HG03025 (cell line): ENCODE data around the gene MYLK2.

Experiments
- ATAC-seq: cut with Tn5 transposase; IDR thresholded peaks from one replicate; pipeline ENCODE4 v1.9.1; 2021; ENCODE audit warnings: mild to moderate bottlenecking, moderate library complexity; ENCODE audit not compliant: unreplicated experiment, low FRiP score

The MYLK2 gene

DNA sequence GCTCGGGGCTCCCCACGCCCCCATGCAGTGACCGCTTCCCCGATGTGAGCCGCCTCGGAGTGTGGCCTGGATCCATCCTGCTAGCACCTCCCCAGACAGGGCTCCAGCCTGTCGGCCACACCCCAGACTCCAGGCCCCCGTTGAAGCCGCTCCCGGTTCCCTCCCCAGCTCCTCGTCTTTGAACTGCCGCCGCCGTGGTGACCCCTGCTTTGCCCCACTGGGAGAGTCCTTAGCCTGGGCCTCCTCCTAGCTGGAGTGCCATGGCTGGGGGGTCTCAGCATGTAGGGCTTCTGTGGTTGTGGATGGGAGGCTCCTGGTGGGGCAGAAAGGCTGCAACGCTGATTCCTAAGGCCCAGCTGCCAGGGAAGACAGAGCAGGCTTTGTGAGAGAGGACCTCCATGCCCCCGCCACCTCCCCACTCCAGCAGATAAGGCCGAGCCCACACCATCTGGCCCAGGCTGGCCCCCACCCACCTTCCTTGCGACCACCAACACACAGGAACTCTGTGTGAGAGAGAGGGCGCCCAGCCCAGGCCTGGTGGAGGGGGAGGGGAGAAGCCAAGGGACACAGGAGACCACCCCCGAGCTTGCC, 14.9 kb downstream of the MYLK2 start:
- no peak for ATAC-seq

DNA sequence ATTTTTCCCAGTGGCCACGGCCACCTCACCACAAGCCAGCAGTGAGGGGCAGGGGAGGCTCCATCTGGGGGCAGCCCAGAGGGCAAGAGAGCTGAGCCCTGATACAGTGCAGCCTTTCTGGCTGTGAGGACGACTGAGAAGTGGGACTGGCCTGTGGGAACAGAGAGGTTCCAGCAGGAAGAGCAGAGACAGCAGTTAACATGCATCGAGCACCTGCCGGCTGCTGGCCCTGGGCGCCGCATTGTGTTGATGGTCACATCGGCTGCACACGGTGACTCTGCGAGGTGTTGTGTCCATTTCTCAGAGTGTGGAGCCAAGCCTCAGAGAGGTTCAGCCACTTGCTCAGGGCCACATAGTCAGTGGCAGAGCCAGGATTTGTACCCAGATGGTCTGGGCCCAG, 16.4 kb downstream of the MYLK2 start:
- ATAC-seq, result no peak

DNA sequence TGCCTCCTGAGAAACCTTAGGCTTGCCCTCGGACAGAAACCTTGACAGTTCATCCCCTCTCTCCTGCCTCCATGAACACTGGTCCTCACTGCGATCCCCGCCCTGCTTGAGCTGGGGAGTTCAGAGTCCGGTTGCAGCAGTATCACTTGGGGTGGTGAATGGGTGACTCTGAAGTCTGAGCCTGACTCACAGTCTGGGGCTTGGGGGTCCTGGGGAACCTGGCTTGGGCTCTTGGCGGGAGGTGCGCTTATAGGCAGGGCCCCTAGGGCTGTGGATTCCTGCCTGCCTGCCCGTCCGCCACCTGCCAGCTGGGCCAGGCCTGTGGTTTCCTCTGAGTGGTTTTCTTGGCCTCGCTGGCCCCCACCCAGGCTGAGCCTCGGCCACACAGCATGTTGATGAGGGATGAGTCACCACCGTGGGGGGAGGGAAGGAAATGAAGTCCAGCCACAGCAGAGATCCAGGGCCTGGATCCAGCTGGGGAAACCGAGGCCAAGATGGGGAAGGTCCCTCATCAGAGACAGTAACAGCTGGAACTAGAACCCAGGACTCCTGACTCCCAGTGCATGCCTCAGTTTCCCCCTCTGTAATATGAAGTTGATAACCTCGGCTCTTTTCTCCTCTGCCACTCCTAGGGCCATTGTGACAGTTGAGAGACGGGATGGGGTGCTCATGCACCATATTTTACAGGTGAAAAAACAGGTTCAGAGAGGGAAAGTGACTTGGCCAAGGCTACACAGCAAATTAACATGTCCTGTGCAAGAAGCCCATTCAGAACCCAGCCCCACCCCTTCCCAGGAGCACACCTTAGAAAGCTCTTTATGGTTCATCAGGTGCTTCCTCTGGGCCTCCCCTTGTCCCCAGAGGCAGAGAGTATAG, 17.1 kb downstream of the MYLK2 start:
- no peak for ATAC-seq

DNA sequence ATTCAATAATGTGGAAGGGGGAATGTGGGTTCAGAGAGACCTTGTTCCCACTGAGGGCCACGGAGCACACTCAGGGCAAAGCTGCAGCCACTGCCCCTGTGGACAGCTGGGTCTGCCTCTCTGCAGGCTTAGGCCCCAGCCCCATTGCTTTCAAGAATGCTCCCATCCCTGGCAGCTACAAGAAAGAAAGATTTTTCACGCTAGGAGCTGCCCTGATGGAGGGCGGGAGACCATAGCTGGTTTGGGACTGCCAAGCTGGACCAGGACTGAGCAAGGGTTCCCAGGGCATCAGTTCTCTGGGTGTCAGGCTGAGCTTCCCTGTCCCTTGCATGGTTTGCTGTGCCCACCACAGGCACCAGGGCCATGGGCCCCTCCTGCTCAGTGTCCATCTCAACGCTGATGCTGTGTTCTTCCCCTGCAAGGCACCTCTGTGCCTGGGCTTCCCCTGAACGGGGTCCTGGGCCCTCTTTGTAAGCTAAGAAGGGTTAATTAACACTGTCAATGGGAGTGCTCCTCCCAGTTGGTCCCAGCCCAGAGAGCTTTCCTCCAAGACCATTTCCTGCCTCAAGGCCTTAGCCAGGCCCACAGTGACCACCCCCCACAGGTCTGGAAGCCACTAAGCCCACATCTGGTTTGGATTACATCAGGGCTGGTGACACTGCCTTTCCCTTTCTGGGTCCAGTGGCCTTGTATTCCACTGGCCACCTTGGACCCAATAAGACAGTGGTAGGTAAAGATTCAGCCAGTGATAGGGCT, 17.9 kb downstream of the MYLK2 start:
- no peak for ATAC-seq

DNA sequence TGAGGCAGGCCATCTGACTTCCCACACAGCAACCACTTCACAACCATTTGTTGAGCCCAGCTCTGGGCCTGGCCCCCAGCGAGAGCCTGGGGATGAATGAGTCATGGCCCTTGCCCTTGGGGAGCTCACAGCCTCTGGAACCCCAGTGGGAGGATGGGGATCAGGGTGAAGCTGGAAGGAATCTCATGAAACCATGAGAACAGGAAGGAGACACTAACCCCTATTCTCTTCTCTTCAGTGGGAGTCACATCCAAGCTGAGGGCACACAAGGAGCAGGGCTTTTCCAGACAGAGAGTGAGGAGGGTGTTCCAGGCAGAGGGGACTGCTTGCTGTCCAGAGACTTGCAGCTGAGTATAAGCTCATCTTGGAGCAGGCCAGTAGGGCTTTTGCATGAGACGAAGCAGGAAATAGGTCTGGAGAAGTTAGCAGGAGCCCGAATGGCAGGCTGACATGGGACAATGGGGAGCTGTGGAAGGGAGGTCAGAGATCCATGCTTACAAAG, 18.8 kb downstream of the MYLK2 start:
- no peak for ATAC-seq

DNA sequence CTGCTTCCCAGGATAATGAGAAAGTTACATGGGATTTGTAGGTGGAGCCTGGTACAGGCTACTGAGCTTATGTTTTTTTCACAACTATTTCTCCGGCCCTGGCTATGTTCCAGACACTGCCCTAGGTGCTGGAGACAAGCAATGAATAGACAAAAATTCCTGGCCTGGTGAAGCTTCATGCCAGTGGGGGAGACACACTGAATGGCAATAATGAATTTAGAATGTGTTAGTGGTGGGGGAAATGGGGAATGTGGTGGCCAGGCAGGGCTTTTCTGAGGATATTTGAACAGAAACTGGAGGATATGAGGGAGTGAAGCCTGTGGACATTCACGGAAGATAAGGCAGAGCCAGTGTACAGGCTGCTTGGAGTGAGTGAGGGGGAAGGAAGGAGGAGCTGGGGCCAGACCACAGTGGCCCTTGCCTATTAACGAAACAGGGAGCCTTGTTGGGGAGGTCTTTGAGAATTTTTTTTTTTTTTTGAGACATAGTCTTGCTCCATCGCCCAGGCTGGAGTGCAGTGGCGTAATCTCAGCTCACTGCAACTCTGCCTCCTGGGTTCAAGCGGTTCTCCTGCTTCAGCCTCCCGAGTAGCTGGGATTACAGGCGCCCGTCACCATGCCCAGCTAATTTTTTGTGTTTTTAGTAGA, 19.6 kb downstream of the MYLK2 start:
- ATAC-seq, result no peak

DNA sequence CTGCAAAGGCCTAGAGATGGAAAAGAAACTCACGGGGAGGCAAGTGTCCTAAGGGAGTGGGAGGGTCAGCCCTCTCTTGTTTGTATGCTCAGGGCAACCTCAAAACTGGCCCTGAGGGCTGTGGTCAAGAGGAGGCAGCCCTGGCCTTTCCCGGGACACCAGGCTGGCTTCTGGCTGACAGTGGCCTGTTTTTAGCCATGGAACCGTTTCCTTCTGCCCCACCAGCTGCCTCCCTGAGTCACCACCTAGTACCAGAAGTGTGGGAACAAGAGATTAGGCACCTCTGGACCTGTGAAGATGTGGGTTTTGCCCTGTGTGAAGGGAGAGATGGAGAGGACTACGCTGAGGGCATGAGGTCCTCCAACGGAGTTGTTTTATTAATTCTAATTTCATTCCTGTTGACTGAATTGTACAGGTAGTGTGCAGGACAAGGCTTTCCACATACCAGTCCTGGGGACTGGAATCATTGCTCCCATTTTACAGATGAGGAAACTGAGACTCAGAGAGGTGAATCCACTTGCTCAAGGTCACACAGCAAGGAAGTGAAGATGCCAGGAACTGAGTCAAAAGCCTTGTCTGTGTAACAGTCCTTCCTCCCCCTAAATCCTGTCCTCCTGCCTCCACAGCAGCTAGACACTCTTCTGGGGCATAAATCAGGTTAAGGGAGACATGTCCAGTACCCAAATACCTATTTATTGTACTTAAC, 20.8 kb downstream of the MYLK2 start:
- ATAC-seq, result no peak

DNA sequence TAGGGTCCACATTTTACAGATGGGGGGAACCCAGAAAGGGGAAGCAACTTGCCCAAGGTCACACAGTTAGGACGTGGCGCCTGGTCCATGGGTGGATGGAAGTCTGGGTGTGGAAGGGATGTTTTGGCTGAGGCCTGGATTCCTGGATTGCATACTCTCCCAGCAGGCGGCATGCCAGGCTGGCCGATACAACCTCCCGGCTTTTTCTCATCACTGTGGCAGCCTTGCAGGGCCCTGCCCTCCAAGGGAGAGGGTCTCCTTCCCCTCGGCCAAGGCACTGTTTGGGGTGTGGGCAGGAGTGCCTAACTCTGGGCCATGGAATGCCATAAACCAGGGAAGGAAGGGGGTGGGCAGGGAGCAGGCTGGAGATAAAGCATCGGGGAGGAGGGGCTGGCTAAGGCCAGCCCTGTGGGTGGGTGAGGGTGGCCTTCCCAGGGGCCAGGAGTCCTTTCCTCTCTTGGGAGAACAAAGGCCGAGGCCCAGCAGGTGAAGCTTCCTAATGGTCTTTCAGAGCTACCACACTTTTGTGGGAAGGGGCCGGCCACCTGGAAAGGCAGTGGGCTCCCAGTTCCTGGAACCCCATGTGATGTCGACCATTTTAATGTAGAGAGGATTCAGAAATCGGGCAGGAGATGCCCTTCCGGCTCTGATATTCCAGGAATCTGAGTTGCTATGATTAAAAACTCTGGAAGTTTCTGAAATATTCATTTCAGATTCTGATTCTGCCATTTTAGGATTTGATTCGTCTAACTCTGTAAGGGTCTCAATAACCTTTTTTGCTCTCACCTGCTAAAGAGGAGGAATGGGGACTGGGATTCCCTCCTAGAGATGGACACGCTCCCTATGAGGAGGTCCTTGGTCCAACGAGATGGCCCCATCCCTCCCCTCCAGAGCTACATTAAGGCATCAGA, 22.0 kb downstream of the MYLK2 start:
- ATAC-seq, result no peak

DNA sequence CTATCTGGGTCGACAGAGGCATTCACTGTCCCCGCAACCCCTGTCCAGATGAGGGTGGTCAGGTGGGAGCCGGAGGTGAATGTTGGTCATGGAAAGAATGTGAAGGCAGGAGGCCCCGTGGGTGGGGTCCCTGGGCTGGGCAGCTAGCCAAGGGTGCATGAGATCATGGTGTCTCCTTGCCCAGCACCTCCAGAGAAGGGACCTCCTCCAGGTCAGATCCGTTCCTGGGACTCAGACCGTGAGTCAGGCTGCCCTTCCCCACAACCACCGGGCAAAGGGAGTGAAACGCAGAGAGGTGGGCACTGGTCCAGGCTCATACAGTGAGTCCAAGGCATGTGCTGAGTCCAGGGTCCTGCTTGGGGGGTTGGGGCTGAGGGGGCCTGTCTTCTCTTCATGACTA, 22.8 kb downstream of the MYLK2 start:
- ATAC-seq, result no peak

DNA sequence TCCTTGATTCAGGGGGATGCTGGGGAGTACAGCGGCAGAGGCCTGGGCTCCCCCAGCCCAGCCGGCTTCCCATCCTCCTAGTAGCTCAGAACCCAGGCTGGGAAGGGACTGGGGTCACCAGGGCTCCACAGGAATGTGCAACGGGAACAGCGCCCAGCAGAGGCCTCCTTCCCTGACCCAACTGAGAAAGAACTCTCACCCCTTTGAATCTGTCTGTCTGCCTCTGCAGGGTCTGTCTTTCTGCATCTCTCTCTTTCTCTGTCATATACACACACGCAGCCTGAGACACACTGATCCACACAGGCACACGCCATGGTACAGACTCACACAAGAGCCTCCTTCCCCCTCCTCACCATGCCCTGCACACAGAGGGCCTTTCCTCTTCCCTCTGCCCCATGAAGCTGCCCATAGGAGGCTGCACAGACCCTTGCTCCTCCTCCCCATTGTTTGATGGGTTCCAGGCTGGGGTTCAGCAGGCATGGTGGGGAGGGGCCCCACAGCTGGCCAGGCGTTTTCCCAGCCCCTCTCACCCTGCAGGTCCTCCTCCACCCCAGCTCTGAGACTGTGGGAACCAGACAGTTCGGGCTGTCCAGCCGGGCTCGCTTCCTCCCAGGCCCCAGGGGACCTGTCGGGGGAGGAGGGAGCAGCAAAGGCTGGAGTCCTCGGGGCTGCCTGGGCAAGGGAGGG, 23.5 kb downstream of the MYLK2 start:
- no peak for ATAC-seq

DNA sequence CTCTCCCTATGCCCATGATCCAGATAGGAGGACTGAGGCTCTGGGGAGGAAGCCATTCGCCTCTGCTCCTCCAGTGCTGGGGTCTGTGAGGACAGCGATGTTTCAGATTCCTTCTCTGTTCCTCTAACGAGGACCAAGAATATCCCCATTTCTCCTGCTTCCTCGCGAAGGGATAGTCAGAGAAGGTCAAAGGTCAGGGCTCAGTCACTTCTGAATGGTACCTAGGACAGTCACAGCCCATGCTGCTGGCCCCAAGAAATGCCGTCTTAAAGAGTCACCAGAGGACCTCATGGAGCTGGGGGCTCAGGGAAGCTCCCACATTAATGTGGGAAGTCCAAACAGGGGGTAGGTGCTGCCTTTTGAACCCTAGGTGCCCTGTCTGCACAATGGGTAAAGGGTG, 24.1 kb downstream of the MYLK2 start:
- no peak for ATAC-seq

DNA sequence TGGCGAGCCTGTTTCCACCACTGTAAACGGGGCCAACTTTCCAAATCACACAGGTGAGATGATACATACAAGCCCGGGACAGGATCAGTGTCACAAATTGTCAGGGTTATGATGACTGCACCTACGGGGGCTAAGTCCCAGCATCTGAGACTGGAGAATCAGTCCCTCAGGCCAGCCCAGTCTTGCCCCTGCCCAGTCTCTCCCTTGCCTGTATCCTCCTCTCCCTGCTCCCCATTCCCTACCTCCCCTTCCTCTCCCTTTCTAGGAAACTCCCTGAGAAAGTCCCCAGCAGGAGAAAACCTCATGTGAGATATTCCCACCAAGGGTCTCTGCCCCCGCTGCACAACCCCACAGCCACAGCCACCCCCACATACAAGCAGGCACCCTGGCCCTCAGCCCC, 24.7 kb downstream of the MYLK2 start:
- ATAC-seq, result no peak

DNA sequence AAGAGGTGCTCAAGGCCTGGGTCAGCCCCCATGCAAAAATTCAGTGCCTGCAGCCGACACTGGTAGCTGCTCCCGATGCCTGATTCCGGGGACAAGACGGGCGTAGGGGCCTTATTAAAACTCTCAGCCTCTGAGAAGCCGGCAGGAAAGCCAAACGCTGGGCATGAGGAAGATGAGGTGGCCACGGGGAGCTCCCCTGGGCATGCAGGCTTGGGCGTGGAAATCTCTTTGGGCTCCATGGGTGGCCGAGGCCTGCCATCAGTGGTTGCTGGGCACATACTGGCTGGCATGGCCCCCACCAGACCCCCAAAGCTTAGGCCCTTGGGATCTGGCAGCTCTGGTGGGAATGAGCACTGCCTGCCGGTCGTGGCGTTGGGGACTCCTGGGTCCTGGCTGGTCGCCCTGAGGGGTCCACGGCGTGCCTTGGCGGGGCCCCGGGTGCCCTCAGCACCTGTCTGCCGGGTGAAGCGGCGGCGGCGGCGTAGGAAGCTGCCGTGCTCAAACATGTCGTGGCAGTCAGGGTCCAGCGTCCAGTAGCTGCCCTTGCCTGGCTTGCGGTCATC, 25.7 kb downstream of the MYLK2 start:
- ATAC-seq, result no peak

DNA sequence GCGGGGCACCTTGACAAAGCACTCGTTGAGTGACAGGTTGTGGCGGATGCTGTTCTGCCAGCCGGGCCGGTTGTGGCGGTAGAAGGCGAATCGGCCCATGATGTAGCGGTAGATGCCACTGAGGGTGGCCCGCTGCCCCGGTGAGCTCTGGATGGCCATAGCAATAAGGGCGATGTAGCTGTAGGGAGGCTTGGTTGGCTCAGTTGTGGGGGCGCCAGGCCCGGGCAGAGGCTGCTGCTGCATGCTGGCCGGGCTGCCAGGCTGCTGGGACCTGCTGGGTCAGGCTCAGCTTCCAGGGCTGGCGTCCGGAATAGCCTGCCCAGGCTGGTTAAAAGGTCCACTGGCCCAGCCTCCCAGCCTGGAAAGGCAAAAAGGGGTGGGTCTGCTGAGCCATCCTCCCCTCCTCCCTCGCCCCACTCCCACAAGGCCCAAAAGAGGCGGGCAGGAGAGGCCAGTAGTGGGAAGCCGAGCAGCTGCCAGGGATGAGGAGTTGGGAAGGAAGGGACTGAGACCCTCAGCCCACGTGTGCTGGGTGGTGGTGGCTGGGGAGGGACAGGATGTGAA, 26.2 kb downstream of the MYLK2 start, which contains the start of gene FOXS1:
FOXS1 (minus strand) TSS at position 305 of the 564 bp plus-strand sequence; CDS start at position 243, 62 bp downstream.
- ATAC-seq, result no peak

DNA sequence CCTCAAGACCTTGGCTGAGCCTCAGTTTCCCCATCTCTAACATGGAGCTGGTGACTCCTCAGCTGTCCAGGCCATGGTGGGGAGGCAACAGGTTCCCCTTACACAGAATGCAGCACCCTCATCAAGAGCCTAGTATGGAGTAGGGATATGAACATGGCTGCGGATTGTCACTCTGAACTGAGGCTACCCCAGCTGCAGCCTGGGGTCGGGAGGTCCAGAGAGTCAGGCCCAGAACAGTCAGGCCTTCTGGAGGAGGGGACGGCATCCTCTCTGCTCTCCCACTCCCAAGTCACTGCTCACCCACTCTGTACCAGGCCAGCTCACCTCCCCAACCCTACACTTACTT, 27.6 kb downstream of the MYLK2 start:
- no peak for ATAC-seq

DNA sequence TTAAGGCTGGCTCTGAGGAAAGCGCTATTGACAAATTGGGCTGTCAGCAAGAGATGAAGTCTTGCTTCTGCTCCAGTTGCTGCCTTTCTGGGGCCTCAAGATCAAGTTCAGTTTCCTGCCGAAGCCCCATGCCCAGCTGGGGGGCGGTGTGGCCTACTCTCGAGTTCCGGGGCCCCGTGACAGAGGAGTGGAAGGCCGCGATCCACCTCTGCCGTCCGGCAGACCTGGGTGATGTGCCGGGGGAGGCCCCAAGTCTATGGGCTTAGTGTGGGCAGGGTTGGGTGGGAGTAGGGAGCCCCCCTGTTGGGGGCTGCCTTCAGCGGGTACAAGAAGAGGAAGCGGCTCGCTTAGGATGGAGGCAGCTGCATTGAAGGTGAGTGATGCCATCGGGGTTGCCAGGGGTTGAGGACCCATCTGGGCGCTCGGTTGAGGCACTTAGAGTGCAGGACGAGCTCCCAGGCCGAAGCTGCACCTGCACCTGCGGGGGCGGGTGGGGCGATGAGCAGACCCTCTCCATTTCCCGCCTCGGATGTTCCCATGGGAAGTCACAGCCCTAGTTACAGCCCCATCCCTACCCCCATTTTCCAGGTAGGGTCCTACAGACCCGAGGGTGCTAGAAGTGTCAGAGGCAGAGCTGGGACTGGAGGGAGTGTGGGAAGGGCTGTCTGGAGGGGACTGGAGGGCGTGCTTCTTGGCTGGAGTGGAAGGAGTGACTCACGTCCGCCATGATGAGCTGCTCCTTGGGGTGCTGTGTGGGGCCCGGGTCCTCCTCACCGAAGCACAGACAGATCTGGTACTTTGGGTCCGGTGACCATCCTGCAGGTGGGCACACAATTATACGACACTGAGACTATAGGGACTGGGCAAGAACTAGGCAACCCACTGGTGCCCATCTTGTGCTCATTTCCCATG, 29.2 kb downstream of the MYLK2 start:
- no peak for ATAC-seq
